AG10803 (cell line): ENCODE measurements around the gene HAND1.
A peak's percentile ranks its signal among the peaks of the same experiment; 100 is the strongest.

ENCODE experiments used
- DNase-seq: peaks from one replicate; pipeline ENCODE4 v3.0.0; 2010; ENCODE audit warnings: low read depth
- H3K4me3 ChIP-seq: 2 replicates; pipeline ENCODE4 v1.5.1; 2011; ENCODE audit warnings: mild to moderate bottlenecking, low read length, control low read depth
- TF ChIP-seq, protein P1 (sequence below): conservative IDR thresholded peaks from 2 replicates; pipeline ENCODE4 v1.5.1; 2011; ENCODE audit warnings: mild to moderate bottlenecking, low read length, control low read depth, inconsistent platforms

The HAND1 gene

GRCh38 chr5:154479160-154479943 is 1.3 kb upstream of the HAND1 start:
- TF ChIP-seq, protein P1, sequence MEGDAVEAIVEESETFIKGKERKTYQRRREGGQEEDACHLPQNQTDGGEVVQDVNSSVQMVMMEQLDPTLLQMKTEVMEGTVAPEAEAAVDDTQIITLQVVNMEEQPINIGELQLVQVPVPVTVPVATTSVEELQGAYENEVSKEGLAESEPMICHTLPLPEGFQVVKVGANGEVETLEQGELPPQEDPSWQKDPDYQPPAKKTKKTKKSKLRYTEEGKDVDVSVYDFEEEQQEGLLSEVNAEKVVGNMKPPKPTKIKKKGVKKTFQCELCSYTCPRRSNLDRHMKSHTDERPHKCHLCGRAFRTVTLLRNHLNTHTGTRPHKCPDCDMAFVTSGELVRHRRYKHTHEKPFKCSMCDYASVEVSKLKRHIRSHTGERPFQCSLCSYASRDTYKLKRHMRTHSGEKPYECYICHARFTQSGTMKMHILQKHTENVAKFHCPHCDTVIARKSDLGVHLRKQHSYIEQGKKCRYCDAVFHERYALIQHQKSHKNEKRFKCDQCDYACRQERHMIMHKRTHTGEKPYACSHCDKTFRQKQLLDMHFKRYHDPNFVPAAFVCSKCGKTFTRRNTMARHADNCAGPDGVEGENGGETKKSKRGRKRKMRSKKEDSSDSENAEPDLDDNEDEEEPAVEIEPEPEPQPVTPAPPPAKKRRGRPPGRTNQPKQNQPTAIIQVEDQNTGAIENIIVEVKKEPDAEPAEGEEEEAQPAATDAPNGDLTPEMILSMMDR: no peak
- H3K4me3 ChIP-seq: no peak overlapping the region
- no peak for DNase-seq

DNA sequence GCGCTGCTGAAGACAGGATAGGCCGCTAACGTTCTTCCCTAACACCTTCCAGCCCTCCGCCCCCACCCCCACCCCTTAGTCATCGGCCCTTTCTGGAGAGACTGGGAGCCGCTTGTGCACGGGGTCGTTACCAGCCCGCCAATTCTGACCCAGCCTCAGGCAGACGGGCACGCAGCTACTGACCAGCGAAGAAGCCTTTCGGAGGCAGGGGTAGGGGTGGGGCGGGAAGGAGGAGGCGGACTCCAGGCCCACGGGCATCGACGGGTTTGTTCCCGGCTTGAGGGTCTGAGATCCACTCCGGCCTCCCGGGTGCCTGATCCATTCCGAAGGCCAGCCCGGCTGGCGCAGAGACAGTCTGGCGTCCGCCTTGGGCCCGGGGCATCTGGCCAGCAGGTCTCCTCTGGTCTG is 729 bp upstream of the HAND1 start:
- no peak overlapping the region for H3K4me3 ChIP-seq
- TF ChIP-seq, protein P1: no peak
- DNase-seq: no peak

DNA sequence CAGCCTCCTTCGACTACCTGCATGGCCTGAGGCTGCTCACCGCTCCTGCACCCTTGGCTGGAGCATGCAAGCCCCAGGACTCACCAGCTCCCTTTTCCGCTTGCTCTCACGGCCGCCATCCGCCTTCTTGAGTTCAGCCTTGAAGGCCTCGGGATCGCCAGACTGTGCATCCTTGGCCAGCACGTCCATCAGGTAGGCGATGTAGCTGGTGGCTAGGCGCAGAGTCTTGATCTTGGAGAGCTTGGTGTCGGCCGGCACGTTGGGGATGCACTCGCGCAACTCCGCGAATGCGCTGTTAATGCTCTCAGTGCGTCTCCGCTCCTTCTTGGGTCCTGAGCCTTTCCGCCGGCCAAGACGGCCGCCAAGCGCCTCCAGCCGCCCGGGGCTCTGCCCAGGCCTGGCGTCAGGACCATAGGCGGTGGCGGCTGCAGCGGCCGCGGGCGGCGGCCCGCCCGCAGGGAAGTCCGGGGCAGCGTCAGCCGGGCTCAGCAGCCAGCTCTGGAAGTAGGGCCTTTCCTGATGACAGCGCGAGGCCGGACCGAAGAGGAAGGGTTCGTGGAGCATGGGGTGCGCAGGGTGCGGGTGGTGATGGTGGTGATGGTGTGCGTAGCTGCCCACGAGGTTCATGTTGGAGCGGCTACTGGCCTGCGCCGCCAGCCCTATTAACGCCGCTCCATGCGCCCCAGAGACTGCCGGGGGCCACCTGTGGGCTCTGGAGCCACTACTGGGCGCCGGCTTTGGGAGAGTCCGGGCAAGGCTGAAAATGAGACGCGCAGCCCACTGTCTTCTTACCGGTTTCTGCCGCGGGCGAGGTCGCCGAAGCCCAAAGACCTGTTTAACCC is 424 bp downstream of the HAND1 start:
- TF ChIP-seq, protein P1: no peak
- no peak for DNase-seq
- H3K4me3 ChIP-seq: peak overlapping the region; percentile 31

GRCh38 chr5:154476354-154477205 is 1.4 kb downstream of the HAND1 start:
- no peak overlapping the region for H3K4me3 ChIP-seq
- DNase-seq: no peak
- TF ChIP-seq, protein P1: no peak

- no peak overlapping the region for H3K4me3 ChIP-seq
- TF ChIP-seq, protein P1: no peak
- DNase-seq: no peak
Measured at GRCh38 chr5:154475591-154476353, 2.3 kb downstream of the HAND1 start.
